Measurements from ENCODE around the gene YIPF5.
A peak's percentile ranks its signal among the peaks of the same experiment; 100 is the strongest.

Gene YIPF5

GRCh38 chr5:144142824-144143162, 27.7 kb downstream of the YIPF5 start:
- TF ChIP-seq CTCF (IDR thresholded peaks at IDR 0.05; ENCODE audit: insufficient read depth, low read length, poor library complexity, severe bottlenecking), result no peak
- no peak for DNase-seq (ENCODE audit: extremely low read depth, insufficient read length)
- H3K27me3 ChIP-seq (replicated peaks; ENCODE audit: control insufficient read depth, insufficient read depth, low read length), result no peaks in the 10 kb centered on the region
- H3K4me3 ChIP-seq (replicated peaks; ENCODE audit: low read depth, low read length), result no peak overlapping the region
- no peaks in the 10 kb centered on the region for H3K36me3 ChIP-seq (ENCODE audit: control insufficient read depth, insufficient read depth, low read length)

GRCh38 chr5:144142139-144142823, 28.2 kb downstream of the YIPF5 start:
- Histone ChIP-seq H3K36me3 (ENCODE audit: control insufficient read depth, insufficient read depth, low read length) (no peaks in the 10 kb centered on the region), H3K27me3 (replicated peaks; ENCODE audit: control insufficient read depth, insufficient read depth, low read length) (no peaks in the 10 kb centered on the region), H3K4me3 (replicated peaks; ENCODE audit: low read depth, low read length) (no peak overlapping the region)
- TF ChIP-seq CTCF (IDR thresholded peaks at IDR 0.05; ENCODE audit: insufficient read depth, low read length, poor library complexity, severe bottlenecking), result peak; percentile 77
- peak; percentile 5 for DNase-seq (ENCODE audit: extremely low read depth, insufficient read length)

GRCh38 chr5:144141585-144141984, 28.9 kb downstream of the YIPF5 start:
- H3K4me3 ChIP-seq (replicated peaks; ENCODE audit: low read depth, low read length), result no peak overlapping the region
- no peaks in the 10 kb centered on the region for H3K36me3 ChIP-seq (ENCODE audit: control insufficient read depth, insufficient read depth, low read length)
- no peak for DNase-seq (ENCODE audit: extremely low read depth, insufficient read length)
- H3K27me3 ChIP-seq (replicated peaks; ENCODE audit: control insufficient read depth, insufficient read depth, low read length), result no peaks in the 10 kb centered on the region
- TF ChIP-seq CTCF (IDR thresholded peaks at IDR 0.05; ENCODE audit: insufficient read depth, low read length, poor library complexity, severe bottlenecking), result no peak

GRCh38 chr5:144139586-144139985, 30.9 kb downstream of the YIPF5 start:
- H3K4me3 ChIP-seq (replicated peaks; ENCODE audit: low read depth, low read length), result no peak overlapping the region
- H3K36me3 ChIP-seq (ENCODE audit: control insufficient read depth, insufficient read depth, low read length), result no peaks in the 10 kb centered on the region
- no peaks in the 10 kb centered on the region for H3K27me3 ChIP-seq (replicated peaks; ENCODE audit: control insufficient read depth, insufficient read depth, low read length)
- DNase-seq (ENCODE audit: extremely low read depth, insufficient read length), result no peak
- TF ChIP-seq CTCF (IDR thresholded peaks at IDR 0.05; ENCODE audit: insufficient read depth, low read length, poor library complexity, severe bottlenecking), result no peak

GRCh38 chr5:144135113-144135762, 35.2 kb downstream of the YIPF5 start:
- no peak for DNase-seq (ENCODE audit: extremely low read depth, insufficient read length)
- no peaks in the 10 kb centered on the region for H3K36me3 ChIP-seq (ENCODE audit: control insufficient read depth, insufficient read depth, low read length)
- H3K27me3 ChIP-seq (replicated peaks; ENCODE audit: control insufficient read depth, insufficient read depth, low read length), result no peaks in the 10 kb centered on the region
- no peak for TF ChIP-seq CTCF (IDR thresholded peaks at IDR 0.05; ENCODE audit: insufficient read depth, low read length, poor library complexity, severe bottlenecking)
- no peak overlapping the region for H3K4me3 ChIP-seq (replicated peaks; ENCODE audit: low read depth, low read length)
